GM18868 (cell line): ENCODE results near the gene DCLK1.

Experiments
- ATAC-seq: cut with Tn5 transposase; IDR thresholded peaks from one replicate; pipeline ENCODE4 v1.9.1; 2021; ENCODE audit warnings: mild to moderate bottlenecking, moderate library complexity; ENCODE audit not compliant: unreplicated experiment

The DCLK1 gene

GRCh38 chr13:35722458-35723052 is 408.6 kb downstream of the DCLK1 start:
- ATAC-seq, result no peak

GRCh38 chr13:35720690-35721554 is 410.3 kb downstream of the DCLK1 start:
- ATAC-seq, result peak; percentile 68

DNA sequence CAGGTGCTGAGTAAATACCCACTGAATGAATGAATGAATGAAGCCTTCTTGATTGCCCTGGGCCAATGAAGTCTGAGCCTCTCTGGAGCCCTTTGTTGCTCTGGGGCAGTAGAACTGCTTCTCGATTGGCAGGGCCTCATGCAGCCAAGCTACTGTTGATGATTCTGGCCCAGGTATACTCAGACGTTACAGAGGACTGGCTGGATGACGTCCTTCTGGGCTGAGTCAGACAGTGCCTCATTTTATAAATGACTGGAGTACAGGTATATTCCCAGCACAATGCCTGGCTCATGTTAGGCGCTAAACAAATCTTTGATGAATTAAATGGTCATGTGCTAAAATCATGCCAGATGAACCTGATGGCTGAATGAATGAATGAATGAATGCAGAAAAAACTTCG is 410.9 kb downstream of the DCLK1 start:
- no peak for ATAC-seq
